Stimulated activated CD4-positive, alpha-beta T cell treated with anti-CD3 and anti-CD28 coated beads, Interleukin-1b, Interleukin-23, amount 100 ng/mL, for 1 hour (primary cell): ENCODE results near the gene C2CD2L.
"Not testable (repeated sequence)": the region's sequence is repeated elsewhere in the genome, so short reads cannot be mapped to it uniquely, and the experiment has no call there.

Experiments used
- DNase-seq, 2 donors: peaks; one replicate each; pipeline ENCODE4 v3.0.0-alpha.2; 2020; ENCODE audit warnings: low read depth in 2 of 2

C2CD2L gene

DNA sequence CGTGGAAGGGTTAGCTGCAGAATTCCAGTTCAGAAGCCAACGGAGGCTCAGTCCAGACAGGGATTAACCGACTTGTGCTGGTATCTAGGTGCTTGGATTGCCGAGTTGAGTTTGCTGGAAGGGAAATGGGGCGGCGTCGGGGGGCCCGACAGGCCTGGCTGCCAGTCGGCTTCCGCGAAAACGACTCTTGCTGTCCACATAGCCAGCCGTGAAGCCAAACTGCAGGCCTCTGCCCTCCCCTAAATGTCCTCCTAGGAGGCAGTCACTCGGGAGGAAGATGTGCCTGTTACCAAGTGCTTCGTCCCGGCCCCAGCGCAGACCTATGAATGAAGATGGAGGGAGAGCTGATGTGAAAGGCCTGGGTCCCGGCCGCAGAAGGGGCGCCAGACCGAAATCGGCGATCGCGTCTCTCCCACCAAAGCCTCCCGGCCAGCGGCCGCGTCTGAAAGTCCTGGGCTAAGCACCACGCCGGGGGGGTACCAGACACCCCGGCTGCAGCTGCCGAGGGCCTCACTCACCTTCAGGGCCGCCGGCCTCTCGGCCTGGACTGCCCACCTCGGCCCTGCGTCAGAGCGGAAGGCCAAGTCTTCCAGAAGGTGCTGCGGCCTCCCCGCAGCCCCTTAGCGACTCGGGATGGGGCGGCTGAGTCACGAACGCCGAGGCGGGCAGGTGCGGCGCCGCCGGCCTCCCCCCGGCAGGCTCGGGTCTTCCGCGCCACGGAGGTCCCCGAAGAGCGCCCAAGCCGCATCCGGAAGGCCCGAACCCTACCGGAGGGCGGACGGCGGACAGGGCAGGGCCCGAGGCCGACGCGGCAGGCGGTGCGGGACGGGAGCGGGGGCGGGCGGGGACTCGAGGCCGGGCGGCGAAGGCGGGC is 13.0 kb upstream of the C2CD2L start:
- no peak for DNase-seq

DNA sequence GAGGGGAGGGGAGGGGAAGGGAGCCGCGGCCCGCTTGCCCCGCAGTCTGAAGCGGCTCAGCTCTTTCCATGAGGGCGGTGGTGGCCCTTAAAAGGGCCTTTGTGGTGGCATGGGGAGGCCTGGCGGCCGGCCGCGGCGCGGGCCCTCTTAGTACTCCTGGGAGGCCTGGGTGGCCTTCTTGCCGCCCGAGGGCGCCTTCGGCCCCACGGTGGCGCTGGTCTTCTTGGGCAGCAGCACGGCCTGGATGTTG is 12.4 kb upstream of the C2CD2L start:
- no peak for DNase-seq

DNA sequence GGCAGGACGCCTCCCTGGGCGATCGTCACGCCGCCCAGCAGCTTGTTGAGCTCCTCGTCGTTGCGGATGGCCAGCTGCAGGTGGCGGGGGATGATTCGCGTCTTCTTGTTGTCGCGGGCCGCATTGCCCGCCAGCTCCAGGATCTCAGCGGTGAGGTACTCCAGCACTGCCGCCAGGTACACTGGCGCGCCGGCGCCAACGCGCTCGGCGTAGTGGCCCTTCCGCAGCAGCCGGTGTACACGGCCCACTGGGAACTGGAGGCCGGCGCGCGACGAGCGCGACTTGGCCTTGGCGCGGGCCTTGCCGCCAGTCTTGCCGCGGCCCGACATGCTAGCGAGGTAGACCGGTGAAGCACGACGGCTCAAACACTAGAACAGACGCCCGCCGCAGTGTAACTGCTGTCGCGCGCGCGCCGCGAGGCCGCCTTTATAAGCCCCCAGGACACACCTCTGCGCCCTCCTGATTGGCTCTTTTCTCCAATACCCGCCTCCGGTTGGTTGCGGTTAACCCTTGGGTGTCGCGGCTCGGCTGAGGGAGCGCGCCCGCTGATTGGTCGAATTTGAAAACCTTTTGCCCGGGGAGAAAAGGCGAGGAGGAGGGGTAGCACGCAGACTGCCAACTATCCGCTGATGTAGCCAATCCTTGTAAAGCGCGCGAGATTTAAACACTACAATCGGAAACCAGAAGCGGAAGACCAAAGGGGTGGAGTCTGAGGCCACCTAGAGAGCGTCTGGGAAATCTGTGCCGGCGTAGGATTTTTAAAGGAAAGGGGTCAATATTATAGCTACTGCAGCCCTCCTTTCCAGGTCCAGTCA is 11.9 kb upstream of the C2CD2L start:
- peak; percentile 96 to 98 for DNase-seq

DNA sequence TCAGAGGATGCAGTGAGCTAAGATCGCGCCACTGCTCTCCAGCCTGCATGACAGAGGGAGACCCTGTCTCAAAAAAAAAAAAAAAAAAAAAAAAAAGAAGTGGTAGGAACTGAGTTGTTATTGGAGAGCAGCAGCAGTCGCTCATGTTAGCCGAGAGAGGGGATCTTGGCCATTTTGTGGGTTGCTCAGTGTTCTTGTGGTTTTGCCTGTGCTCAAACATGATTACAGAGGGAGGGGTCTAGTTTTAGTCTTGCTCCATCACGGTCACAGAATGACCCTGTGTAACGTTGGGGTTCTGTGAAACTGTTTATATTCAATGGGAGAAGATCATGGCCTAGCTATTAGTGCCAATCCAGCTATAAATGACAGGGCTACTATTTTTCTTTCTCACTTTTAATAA is 7.4 kb upstream of the C2CD2L start:
- no peak for DNase-seq

DNA sequence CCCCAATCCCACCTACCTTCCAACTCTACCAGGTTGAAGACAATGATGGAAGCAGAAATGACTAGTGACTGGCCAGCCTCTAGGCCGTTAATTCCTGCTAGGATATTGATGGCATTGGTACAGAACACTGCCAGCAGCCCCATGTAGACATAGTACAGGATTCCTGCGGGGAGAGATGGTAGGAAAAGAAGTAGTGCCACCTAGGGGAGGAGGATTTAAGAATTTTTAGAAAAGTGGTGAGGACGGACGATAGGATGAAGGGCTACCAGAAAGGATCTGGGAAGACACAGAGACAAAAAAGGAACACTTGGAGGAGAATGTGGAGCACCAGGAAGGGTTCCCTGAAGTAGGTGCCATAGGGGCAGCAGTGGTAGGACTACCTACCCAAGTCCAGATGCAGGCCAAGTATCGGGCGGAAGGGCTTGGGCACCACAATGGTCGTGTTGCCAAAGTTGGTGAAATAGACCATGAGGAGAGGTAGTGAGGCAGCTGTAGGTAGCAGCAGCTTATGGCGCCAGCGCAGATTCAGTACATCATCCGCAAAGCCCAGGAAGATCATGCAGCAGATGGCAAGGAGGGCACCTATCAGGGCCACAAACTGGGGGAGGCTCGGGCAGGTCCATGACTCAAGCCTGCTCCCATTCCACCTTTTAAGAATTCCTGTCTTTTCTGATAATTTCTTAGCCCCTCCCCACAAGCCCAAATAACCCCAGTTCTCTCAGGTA is 6.7 kb upstream of the C2CD2L start:
- no peak for DNase-seq

DNA sequence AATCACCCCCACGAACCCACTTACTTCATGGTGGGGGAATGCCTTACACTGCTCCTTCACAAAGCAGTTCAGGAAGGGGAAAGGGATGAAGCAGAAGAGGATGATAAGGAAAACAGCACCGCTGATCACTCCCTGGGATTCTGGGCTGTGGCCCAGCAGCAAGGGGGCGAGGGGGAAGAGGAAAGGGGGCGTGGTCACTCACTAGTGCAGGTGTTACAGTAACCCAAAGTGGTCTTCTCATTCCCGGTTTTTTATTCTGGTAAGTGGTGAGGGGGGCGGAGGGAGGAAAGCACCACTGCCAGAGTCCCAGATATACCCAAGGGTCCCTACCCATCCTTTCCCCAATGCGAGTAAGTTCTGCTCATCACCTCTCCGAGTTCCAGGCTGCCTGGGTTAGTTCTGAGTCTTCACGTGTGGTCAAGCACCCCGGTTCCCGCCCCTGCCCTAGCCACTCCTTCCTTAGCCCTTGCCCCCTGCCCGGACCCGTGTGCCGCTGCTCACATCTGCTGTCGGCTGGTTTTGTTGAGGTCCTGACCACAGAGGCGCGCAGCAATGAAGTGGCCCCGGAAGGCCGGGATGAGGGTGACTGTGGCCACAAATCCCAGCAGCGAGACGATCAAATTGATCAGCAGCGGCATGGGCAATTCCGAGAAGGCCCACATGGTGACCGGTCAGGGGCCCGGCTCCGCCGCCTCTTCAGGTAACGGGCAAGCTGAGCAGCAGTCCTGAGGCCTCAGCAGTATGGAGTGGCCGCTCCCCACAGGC is 6.0 kb upstream of the C2CD2L start:
- no peak for DNase-seq

DNA sequence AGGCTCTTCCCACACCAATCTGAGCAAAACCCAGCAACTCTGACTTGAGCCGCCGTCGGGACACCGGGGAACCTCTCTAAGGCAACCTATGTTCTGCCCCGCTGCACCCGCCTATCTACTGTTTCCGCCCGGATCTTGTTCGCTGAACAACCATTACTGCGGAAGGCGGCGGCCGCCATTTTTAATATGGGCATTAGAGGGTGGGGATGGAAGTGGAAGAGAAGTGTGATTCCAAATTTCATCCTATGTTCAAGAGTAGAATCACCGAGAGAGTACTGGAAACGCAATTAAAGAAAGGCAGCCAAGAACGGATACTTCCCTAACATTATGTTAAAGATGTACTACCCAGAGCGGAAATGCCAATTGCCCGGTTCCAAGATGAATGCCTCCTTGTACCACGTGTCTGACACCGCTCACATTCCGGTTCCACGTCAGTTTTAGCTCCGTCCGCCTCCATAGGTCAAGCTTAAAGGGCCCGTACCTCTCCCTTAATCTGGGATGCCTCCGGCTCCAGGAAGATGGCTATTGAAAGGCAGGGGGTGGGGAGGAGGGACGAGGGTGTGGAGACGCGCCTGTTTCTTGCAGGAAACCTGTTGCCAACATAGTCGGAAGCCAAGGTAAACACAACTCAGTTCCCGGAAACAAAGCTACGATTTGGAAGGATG is 5.3 kb upstream of the C2CD2L start, which contains the start of gene DPAGT1:
Gene DPAGT1 (minus strand): TSS at position 95 of the 665 bp plus-strand sequence. CDS start 198 bp downstream, outside the sequence.
- DNase-seq = peak; percentile 58 to 60

DNA sequence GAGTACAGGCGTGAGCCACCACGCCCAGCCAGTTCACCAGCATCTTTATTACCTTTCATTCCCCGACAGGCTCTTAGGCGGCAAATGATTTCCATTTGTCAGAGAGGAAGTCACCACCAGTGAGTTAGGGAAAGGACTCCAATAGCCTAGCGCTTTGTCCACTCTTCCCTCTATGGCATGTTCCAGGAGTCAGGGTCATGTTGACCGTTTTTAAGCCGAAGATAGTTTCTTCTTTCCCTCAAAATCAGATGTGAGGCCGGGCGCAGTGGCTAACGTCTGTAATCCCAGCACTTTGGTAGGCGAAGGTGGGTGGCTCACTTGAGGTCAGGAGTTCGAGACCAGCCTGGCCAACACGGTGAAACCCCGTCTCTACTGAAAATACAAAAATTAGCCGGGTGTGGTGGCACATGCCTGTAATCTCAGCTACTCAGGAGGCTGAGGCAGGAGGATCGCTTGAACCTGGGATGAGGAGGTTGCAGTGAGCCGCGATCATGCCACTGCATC is 3.9 kb upstream of the C2CD2L start:
- not testable (repeated sequence) for DNase-seq

DNA sequence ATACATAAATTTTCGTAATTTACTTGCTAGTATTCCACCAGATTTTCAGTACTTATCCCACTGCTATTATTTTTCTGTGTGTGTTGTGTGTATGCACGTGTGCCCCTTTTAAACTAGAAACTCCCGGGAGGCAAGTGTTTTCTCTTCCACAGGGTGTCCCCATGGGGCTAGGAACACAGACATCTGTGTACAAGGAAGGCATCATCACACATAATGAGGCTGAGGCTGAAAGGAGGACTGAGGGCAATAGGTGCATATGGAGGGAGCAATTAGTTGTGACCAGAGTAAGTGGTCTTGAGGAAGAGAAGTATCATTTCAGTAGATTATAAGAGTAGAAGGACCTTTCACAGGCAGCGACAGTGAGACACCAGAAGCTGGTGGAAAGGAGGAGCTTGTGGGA is 3.4 kb upstream of the C2CD2L start:
- DNase-seq = no peak

DNA sequence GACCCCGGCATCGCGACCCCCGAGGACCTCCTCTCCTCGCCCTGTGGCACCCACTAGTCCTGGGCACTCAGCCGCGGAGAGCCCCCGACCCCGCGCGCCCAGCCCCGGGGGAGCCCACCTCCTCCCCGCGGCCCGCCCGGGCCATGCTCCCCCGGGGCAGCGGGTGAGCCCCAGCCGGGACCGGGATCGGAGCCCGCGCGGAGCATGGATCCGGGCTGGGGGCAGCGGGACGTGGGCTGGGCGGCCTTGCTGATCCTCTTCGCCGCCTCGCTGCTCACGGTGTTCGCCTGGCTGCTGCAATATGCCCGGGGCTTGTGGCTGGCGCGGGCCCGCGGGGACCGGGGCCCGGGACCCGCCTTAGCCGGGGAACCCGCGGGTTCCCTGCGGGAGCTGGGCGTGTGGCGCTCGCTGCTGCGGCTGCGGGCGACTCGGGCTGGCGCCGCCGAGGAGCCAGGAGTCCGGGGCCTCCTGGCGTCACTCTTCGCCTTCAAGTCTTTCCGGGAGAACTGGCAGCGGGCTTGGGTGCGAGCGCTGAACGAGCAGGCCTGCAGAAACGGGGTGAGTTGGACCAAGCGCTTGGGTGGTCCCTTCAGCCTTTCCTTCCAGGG is 498 bp downstream of the C2CD2L start:
- no peak for DNase-seq

DNA sequence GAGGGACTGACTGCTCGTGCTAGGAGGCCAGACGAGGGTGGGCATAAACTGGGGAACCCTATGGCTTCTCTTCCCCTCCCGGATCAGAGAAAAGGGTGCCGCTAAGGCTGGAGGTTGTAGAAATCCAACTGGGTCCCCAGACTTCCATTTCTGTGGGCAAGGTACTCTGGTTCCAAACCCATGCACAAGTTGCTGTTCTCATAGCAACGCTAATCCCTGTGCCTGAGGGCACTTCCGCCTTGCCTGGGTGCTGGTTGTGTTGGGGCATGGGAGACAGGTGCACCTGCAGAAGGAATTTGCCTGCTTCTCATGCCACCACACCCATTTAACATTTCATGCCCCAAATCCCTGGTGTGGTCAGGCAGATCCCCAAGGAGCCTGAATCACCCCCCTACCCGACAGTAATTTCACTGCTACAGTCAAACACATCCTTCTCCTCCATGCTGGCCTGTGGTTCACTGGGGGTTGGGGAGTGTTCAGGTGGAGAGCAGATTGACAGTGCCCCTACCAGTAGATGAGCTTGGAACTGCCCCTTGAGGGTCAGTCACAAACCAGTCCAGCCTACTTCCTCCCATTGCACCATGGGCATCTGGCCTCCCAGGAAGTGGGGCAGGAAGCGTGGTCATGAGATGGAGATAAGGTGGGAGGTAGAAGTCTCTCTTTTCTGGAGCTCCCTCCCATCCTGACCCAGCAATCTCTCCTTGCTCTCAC is 1.2 kb downstream of the C2CD2L start:
- DNase-seq = no peak

DNA sequence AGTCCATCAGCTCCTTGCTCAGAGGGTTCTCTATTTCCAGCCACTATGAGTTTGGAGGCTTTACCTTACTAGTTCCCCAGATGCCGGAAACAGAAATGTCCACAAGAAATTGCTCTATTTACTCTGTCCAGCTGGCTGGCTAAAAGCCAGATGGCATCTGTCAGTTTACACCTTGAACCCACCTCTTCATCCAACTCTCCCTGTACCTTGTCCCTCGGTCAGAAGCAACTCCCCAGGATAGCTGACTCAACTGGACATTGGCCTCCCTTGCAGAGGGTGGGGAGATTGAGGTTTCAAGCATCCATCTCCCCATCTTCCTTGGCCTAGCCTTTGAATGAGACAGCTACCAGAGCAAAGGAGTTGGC is 1.7 kb downstream of the C2CD2L start:
- DNase-seq = no peak

DNA sequence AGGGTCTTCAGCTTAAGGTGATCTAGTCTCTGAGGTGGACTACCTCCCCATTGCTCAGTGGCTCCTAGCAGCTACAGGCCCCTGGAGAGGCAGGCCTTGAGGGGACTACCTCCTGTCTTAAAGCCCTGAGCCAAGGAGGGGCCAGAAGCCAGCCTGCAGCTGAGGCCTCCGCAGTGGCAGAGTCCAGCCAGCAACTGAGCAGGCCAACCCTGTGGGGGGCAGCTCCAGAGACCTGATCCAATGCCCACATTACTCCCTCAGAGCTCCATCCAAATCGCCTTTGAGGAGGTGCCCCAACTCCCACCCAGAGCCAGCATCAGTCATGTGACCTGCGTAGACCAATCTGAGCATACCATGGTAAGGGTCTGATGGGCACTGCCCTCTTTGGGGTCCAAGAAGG is 2.7 kb downstream of the C2CD2L start:
- DNase-seq = no peak

DNA sequence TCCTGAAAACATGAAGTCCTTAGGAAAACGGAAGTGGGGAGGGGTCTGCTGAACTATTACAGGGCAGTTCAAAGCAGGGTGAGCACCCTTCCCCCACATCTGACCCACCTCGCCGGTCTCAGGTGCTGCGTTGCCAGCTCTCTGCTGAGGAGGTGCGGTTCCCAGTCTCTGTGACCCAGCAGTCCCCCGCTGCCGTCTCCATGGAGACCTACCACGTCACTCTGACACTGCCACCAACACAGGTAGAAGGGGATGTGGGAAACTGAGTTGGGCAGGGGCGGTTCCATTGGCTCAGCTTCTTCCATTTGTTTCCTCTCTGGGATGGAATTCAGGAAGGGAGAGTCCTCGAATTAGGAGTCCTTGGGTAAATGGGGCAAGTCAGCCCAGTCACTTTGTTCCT is 3.3 kb downstream of the C2CD2L start:
- no peak for DNase-seq

DNA sequence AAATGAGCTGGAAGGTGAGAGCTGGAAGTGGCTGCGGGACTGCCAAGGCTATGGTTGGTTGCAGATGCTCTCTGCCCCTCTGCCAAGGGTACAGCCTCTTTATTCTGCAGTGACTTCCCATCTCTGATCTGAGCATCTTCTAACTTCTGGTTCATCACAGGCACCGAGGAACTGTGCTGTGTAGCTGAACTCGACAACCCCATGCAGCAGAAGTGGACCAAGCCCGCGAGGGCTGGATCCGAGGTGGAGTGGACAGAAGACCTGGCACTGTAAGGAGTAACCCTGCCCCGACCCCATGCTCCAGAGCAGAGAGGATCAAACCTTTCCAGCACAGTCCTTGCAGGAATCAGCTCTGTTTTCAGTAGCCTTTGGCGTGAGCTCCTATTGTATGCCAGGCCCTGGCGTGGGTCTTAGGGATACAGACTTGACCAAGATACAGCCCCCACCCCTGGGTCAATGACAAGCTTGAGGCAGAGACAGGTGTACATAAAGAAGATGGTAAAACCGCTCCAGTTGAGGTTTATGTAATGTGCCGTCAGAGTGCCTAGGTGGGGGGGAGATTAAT is 4.3 kb downstream of the C2CD2L start:
- no peak for DNase-seq

DNA sequence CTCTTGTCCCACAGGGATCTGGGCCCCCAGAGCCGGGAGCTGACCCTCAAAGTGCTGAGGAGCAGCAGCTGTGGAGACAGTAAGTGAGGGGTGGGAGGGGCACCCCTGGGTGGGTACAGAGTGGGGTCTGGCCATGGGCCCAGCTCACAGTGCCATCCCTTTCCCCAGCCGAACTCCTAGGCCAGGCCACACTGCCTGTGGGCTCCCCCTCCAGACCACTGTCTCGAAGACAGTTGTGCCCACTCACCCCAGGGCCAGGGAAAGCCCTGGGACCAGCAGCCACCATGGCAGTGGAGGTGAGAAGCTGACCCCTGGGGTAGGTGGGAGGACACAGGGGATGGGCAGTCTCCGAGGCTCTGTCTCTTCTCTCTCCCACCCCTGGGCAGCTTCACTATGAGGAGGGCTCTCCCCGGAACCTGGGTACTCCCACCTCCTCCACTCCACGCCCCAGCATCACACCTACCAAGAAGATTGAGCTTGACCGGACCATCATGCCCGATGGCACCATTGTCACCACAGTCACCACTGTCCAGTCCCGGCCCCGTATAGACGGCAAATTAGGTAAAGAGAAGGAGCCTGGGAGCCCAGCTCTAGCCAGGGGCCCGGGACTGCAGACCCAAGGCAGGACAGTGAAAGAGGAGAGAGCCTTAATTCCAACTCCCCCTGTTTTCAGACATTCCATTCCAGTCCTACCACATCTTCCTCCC is 5.3 kb downstream of the C2CD2L start:
- DNase-seq = no peak

DNA sequence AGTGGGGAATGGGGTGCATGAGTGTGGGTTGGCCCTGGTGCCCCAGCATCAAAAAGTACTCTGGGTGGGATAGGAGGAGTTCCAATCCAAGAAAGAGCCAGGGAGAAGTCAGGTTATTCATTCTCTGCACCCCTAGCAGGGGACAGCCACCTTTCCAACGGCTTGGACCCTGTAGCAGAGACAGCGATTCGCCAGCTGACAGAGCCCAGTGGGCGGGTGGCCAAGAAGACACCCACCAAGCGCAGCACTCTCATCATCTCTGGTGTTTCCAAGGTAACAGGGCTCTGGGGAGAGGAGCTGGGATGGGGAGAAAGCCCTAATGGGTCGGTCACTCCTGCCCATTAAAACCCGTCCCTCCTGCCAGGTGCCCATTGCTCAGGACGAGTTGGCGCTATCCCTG is 6.6 kb downstream of the C2CD2L start:
- no peak for DNase-seq

DNA sequence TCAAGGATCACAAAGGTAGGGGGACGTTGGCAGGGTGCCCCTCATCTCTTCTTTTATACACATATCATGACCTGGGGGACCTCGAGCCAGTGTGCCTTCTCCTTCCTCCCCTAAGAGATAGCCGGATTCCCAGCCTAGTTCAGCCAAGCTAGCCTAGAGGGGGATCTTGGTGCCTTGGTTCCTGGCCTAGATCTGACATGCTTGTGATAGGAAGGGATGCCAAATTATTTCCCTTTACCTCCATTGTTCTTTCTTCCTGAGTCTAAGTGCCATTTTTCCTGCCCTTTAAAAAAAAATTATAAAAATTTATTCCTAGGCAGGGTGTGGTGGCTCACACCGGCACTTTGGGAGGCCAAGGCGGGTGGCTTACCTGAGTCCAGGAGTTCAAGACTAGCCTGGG is 7.2 kb downstream of the C2CD2L start:
- no peak for DNase-seq
